Suprapubic skin (tissue), 4 donors: Measurements from ENCODE around the gene UTS2. TPM values are rescaled to one million over a fixed set of nuclear protein-coding genes. Genes with fewer than 3 reads are reported as not detected.

ENCODE experiments used
- DNase-seq, 2 donors: peaks; one replicate each; pipeline ENCODE4 v3.0.0-alpha.2; 2019; ENCODE audit warnings: low spot score in 2 of 2
- H3K27ac ChIP-seq: fragments of 200-600 bp; sonication (generic); one replicate; pipeline ENCODE4 v1.5.1; 2019
- H3K27me3 ChIP-seq: fragments of 200-600 bp; sonication (generic); one replicate; pipeline ENCODE4 v1.5.1; 2019
- H3K36me3 ChIP-seq: fragments of 200-600 bp; sonication (generic); one replicate; pipeline ENCODE4 v1.5.1; 2019
- H3K4me1 ChIP-seq: fragments of 200-600 bp; sonication (generic); one replicate; pipeline ENCODE4 v1.5.1; 2019
- H3K4me3 ChIP-seq: fragments of 200-600 bp; sonication (generic); one replicate; pipeline ENCODE4 v1.5.1; 2019; ENCODE audit warnings: mild to moderate bottlenecking
- H3K9me3 ChIP-seq: fragments of 200-600 bp; sonication (generic); one replicate; pipeline ENCODE4 v1.5.1; 2019
- EP300 ChIP-seq: sonication (generic); formaldehyde crosslinking; IDR thresholded peaks from one replicate; pipeline ENCODE4 v1.6.1; 2017; ENCODE audit warnings: antibody characterized with exemption
- POLR2A ChIP-seq, 2 donors: fragments of 450-650 bp; IDR thresholded peaks; one replicate each; pipeline ENCODE4 v1.6.1; 2017; ENCODE audit warnings: antibody characterized with exemption in 2 of 2, mild to moderate bottlenecking in 2 of 2, moderate library complexity in 2 of 2
- POLR2AphosphoS5 ChIP-seq, 3 donors: sonication (generic); formaldehyde crosslinking; IDR thresholded peaks; one replicate each; pipeline ENCODE4 v1.6.1; 2017; ENCODE audit warnings: antibody characterized with exemption in 3 of 3
- WGBS: methylation state at CpG from one replicate; pipeline ENCODE4 v1.1.5; 2018; 5-methylcytosine and 5-hydroxymethylcytosine counted together
- total RNA-seq, 4 donors: library from RNA; depleted of rRNA; stranded (reverse); fragments of >200 nt; gene quantifications; one replicate each; pipeline ENCODE4 v1.1.0, GENCODE V29; 2016
- TF ChIP-seq, protein P1 (sequence below), 2 donors: fragments of 200-600 bp in 1 of 2; fragments of 450-650 bp in 1 of 2; sonication (generic) in 1 of 2; IDR thresholded peaks; one replicate each; pipeline ENCODE4 v1.5.1; 2016 to 2019; ENCODE audit warnings: antibody characterized with exemption in 2 of 2, mild to moderate bottlenecking in 1 of 2, moderate library complexity in 1 of 2

Gene UTS2
- total RNA-seq, 4 donors from 2014 or later, result not detected

DNA sequence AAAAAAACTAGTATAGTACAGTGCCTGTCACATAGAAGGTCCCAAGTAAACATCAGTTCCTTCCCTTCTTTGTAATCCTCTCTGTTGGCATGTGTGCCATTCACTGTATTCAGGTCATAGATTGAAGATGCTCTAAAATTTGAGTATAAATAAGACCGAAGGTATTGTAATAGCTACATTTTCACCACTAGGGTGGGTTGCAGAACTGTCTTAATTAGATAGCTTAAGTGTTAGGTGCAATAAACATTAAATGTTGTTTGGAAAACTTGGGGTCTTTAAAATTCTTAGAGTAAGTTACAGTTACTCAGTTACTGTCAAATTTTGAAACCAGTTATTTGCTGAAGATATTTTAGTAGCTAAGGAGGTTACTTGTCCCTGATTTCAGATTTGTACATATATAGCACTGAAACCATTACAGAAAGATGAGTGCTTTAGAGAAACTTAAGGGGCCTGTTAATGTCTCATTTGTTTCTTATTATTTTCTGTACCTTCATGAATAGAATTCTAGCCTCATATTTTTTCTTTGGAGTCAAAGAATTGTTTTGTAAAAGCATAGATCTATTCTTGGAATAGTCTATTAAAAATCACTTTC is 44.5 kb downstream of the UTS2 start:
- 33% methylated on average over 1 of the region's 1 CpG for WGBS
- no peak for DNase-seq
- Histone ChIP-seq H3K9me3 (peaks cover 1% of the 10 kb centered on the region), H3K4me1 (no peaks in the 10 kb centered on the region), H3K27ac (no peak overlapping the region), H3K36me3 (peaks cover 88% of the 10 kb centered on the region), H3K4me3 (no peak overlapping the region), H3K27me3 (no peaks in the 10 kb centered on the region)
- TF ChIP-seq EP300, result no peak
- TF ChIP-seq, protein P1, sequence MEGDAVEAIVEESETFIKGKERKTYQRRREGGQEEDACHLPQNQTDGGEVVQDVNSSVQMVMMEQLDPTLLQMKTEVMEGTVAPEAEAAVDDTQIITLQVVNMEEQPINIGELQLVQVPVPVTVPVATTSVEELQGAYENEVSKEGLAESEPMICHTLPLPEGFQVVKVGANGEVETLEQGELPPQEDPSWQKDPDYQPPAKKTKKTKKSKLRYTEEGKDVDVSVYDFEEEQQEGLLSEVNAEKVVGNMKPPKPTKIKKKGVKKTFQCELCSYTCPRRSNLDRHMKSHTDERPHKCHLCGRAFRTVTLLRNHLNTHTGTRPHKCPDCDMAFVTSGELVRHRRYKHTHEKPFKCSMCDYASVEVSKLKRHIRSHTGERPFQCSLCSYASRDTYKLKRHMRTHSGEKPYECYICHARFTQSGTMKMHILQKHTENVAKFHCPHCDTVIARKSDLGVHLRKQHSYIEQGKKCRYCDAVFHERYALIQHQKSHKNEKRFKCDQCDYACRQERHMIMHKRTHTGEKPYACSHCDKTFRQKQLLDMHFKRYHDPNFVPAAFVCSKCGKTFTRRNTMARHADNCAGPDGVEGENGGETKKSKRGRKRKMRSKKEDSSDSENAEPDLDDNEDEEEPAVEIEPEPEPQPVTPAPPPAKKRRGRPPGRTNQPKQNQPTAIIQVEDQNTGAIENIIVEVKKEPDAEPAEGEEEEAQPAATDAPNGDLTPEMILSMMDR (IDR thresholded peaks at IDR 0.05), result peak in 1 of 2 donors; percentile 22

DNA sequence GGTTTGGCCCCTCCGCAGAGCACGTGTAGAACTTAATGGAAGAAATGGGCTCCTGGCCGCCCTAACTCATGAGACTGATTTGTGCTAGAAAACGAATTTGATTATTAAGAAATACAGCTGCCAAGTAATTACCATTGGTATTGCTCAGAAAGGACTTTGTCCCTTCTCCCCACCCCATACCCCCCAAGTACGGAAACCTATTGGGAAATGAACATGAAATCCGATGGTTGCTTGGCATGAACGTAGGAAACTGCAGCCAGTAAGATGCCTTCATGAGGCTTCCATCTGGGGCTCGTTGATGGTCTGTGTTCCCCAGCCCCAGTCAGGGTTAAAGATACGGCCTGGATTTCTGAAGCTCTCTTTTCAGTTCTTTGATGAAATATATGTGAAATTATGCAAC is 47.4 kb downstream of the UTS2 start:
- DNase-seq, result no peak
- H3K27ac ChIP-seq, result no peak overlapping the region
- 83% methylated on average over 9 of the region's 9 CpGs for WGBS
- H3K36me3 ChIP-seq, result peaks cover 88% of the 10 kb centered on the region
- no peaks in the 10 kb centered on the region for H3K9me3 ChIP-seq
- no peaks in the 10 kb centered on the region for H3K4me1 ChIP-seq
- TF ChIP-seq, protein P1 (IDR thresholded peaks at IDR 0.05), result no peak
- TF ChIP-seq EP300 (no peak), POLR2AphosphoS5 (IDR thresholded peaks at IDR 0.05) (no peak), POLR2A (IDR thresholded peaks at IDR 0.05) (no peak)
- H3K27me3 ChIP-seq, result no peaks in the 10 kb centered on the region
- no peak overlapping the region for H3K4me3 ChIP-seq

Other genes starting within 250 kb of the UTS2 start
- 10 to 100 TPM; 62.8 to 79.9 (median 76.4) TPM for gene VAMP3, start 81.8 kb downstream of the UTS2 start, total RNA-seq
- gene PER3, start 68.8 kb downstream of the UTS2 start, total RNA-seq, result 10 to 100 TPM in 3 of 4 donors, 1 to 10 TPM in 1; 9.2 to 46.0 (median 19.1) TPM
- not detected for gene TNFRSF9, start 87.8 kb upstream of the UTS2 start, total RNA-seq
- gene PARK7, start 108.6 kb upstream of the UTS2 start, total RNA-seq, result 10 to 100 TPM; 74.0 to 94.1 (median 85.2) TPM
- 100 to 1,000 TPM; 128 to 312 (median 262) TPM for gene ERRFI1, start 173.2 kb upstream of the UTS2 start, total RNA-seq